ENCODE results near the gene PLD6.

Gene PLD6

GRCh38 chr17:17175917-17176316 lies 30.2 kb downstream of the PLD6 start:
- H3K4me3 ChIP-seq (ENCODE audit: low read depth, low read length), result no peak overlapping the region
- TF ChIP-seq CTCF (IDR thresholded peaks at IDR 0.05; ENCODE audit: borderline replicate concordance, insufficient read depth, low read depth, low read length), result no peak

GRCh38 chr17:17175340-17175739 lies 30.8 kb downstream of the PLD6 start:
- TF ChIP-seq CTCF (IDR thresholded peaks at IDR 0.05; ENCODE audit: borderline replicate concordance, insufficient read depth, low read depth, low read length), result no peak
- H3K4me3 ChIP-seq (ENCODE audit: low read depth, low read length), result no peak overlapping the region

- no peak overlapping the region for H3K4me3 ChIP-seq (ENCODE audit: low read depth, low read length)
- TF ChIP-seq CTCF (IDR thresholded peaks at IDR 0.05; ENCODE audit: borderline replicate concordance, insufficient read depth, low read depth, low read length), result no peak
These were observed 32.2 kb downstream of the PLD6 start for GRCh38 chr17:17173921-17174320.

GRCh38 chr17:17172990-17173389 lies 33.1 kb downstream of the PLD6 start:
- no peak for TF ChIP-seq CTCF (IDR thresholded peaks at IDR 0.05; ENCODE audit: borderline replicate concordance, insufficient read depth, low read depth, low read length)

GRCh38 chr17:17172001-17172939 lies 33.9 kb downstream of the PLD6 start:
- H3K4me3 ChIP-seq (ENCODE audit: low read depth, low read length), result no peak overlapping the region
- no peak for TF ChIP-seq CTCF (IDR thresholded peaks at IDR 0.05; ENCODE audit: borderline replicate concordance, insufficient read depth, low read depth, low read length)

More at GRCh38 chr17:17172990-17173389, 33.1 kb downstream of the PLD6 start:
- H3K4me3 ChIP-seq (ENCODE audit: low read depth, low read length), result no peak overlapping the region

- no peak for TF ChIP-seq CTCF (IDR thresholded peaks at IDR 0.05; ENCODE audit: borderline replicate concordance, insufficient read depth, low read depth, low read length)
- no peak overlapping the region for H3K4me3 ChIP-seq (ENCODE audit: low read depth, low read length)
These were observed 34.9 kb downstream of the PLD6 start for GRCh38 chr17:17171186-17171585.

All from GM12875 (cell line).